Activated CD4-positive, CD25-positive, alpha-beta regulatory T cell treated with anti-CD3 and anti-CD28 coated beads, Interleukin-2, amount 50 U/mL, for 16 hours (primary cell): Measurements from ENCODE around the gene ERAL1.
"Not testable (repeated sequence)": the region's sequence is repeated elsewhere in the genome, so short reads cannot be mapped to it uniquely, and the experiment has no call there.

Source experiments
- DNase-seq: peaks from one replicate; pipeline ENCODE4 v3.0.0-alpha.2; 2020; ENCODE audit warnings: low read depth, low spot score

The ERAL1 gene

GRCh38 chr17:28878981-28879380 lies 24.2 kb downstream of the ERAL1 start:
- no peak for DNase-seq

GRCh38 chr17:28879886-28880571 lies 25.2 kb downstream of the ERAL1 start:
- no peak for DNase-seq

- no peak for DNase-seq
Measured at GRCh38 chr17:28880572-28880945, 25.7 kb downstream of the ERAL1 start.

GRCh38 chr17:28881533-28882056 lies 26.8 kb downstream of the ERAL1 start:
- DNase-seq: no peak

GRCh38 chr17:28882154-28882895 lies 27.5 kb downstream of the ERAL1 start:
- no peak for DNase-seq

- no peak for DNase-seq
Measured at GRCh38 chr17:28883967-28884702, 29.3 kb downstream of the ERAL1 start.

- DNase-seq: no peak
Measured at GRCh38 chr17:28885363-28885762, 30.5 kb downstream of the ERAL1 start.

- DNase-seq: no peak
Measured at GRCh38 chr17:28885951-28886350, 31.1 kb downstream of the ERAL1 start.

- DNase-seq: no peak
Measured at GRCh38 chr17:28887871-28888471, 33.2 kb downstream of the ERAL1 start.

- no peak for DNase-seq
Measured at GRCh38 chr17:28888832-28889231, 34.0 kb downstream of the ERAL1 start.

GRCh38 chr17:28889996-28890395 lies 35.2 kb downstream of the ERAL1 start:
- no peak for DNase-seq

- no peak for DNase-seq
Measured at GRCh38 chr17:28891201-28891600, 36.4 kb downstream of the ERAL1 start.

- no peak for DNase-seq
Measured at GRCh38 chr17:28892024-28892423, 37.2 kb downstream of the ERAL1 start.

- DNase-seq: not testable (repeated sequence)
Measured at GRCh38 chr17:28893248-28894183, 38.7 kb downstream of the ERAL1 start.

- no peak for DNase-seq
Measured at GRCh38 chr17:28895794-28896447, 41.1 kb downstream of the ERAL1 start.

GRCh38 chr17:28896491-28896883 lies 41.7 kb downstream of the ERAL1 start:
- DNase-seq: no peak

- DNase-seq: peak; percentile 33
Measured at GRCh38 chr17:28896884-28897768, 42.3 kb downstream of the ERAL1 start, which contains the start of gene FLOT2. Gene FLOT2, minus strand, starts transcription at chr17:28897733. Its CDS starts 159 bp downstream, at chr17:28897574.

- no peak for DNase-seq
Measured at GRCh38 chr17:28897769-28898526, 43.1 kb downstream of the ERAL1 start.
